Liver (tissue), 9 donors: ENCODE data around the gene SPP1. TPM values are rescaled to one million over a fixed set of nuclear protein-coding genes. Genes with fewer than 3 reads are reported as not detected.

Experiments used
- DNase-seq: peaks from one replicate; pipeline ENCODE4 v3.0.0-alpha.2; 2017; ENCODE audit warnings: low spot score
- H3K27ac ChIP-seq, 2 donors: one replicate each; pipeline ENCODE4 v1.7.0; 2013; ENCODE audit warnings: inconsistent platforms in 2 of 2, low read length in 2 of 2, control low read depth in 1 of 2, low read depth in 1 of 2, mild to moderate bottlenecking in 1 of 2
- H3K27me3 ChIP-seq, 4 donors: one replicate each; pipeline versions ENCODE4 v1.6.1 to v1.7.0; 2013; ENCODE audit warnings: low read length in 3 of 4, inconsistent platforms in 1 of 4, mild to moderate bottlenecking in 1 of 4, moderate library complexity in 1 of 4; ENCODE audit not compliant: control insufficient read depth in 4 of 4, insufficient read depth in 4 of 4
- H3K36me3 ChIP-seq, 4 donors: one replicate each; pipeline versions ENCODE4 v1.6.1 to v1.7.0; 2013; ENCODE audit warnings: low read length in 3 of 4, mild to moderate bottlenecking in 3 of 4, low read depth in 1 of 4, moderate library complexity in 1 of 4; ENCODE audit not compliant: control insufficient read depth in 4 of 4, insufficient read depth in 3 of 4
- H3K4me1 ChIP-seq, 4 donors: one replicate each; pipeline versions ENCODE4 v1.6.1 to v1.7.0; 2013; ENCODE audit warnings: low read length in 3 of 4, mild to moderate bottlenecking in 3 of 4, moderate library complexity in 1 of 4; ENCODE audit not compliant: control insufficient read depth in 4 of 4, insufficient read depth in 4 of 4
- H3K4me3 ChIP-seq, 3 donors: one replicate each; pipeline versions ENCODE4 v1.6.1 to v1.7.0; 2013; ENCODE audit warnings: low read length in 3 of 3, control low read depth in 1 of 3, low read depth in 1 of 3, mild to moderate bottlenecking in 1 of 3
- H3K9ac ChIP-seq, 2 donors: one replicate each; pipeline ENCODE4 v1.7.0; 2013; ENCODE audit warnings: low read length in 2 of 2, mild to moderate bottlenecking in 2 of 2, moderate library complexity in 2 of 2, control low read depth in 1 of 2, low read depth in 1 of 2
- H3K9me3 ChIP-seq, 4 donors: one replicate each; pipeline versions ENCODE4 v1.6.1 to v1.7.0; 2013; ENCODE audit warnings: low read length in 3 of 4; ENCODE audit not compliant: control insufficient read depth in 4 of 4
- FOXA1 ChIP-seq: IDR thresholded peaks from 2 replicates; pipeline ENCODE4 v1.6.1; 2016; ENCODE audit warnings: antibody characterized with exemption
- FOXA2 ChIP-seq: IDR thresholded peaks from 2 replicates; pipeline ENCODE4 v1.6.1; 2016; ENCODE audit warnings: antibody characterized with exemption
- GABPA ChIP-seq, 2 donors: IDR thresholded peaks in 1 of 2; conservative IDR thresholded peaks in 1 of 2; 2 replicates each; pipeline ENCODE4 v1.6.1; 2016; ENCODE audit warnings: antibody characterized with exemption in 2 of 2, mild to moderate bottlenecking in 1 of 2, moderate library complexity in 1 of 2
- HNF4A ChIP-seq, 2 donors: conservative IDR thresholded peaks; 2 replicates each; pipeline ENCODE4 v1.6.1; 2016; ENCODE audit warnings: antibody characterized with exemption in 2 of 2, mild to moderate bottlenecking in 2 of 2
- HNF4G ChIP-seq: IDR thresholded peaks from 2 replicates; pipeline ENCODE4 v1.6.1; 2016; ENCODE audit warnings: antibody characterized with exemption
- JUND ChIP-seq, 2 donors: IDR thresholded peaks; 2 replicates each; pipeline ENCODE4 v1.6.1; 2016; ENCODE audit warnings: antibody characterized with exemption in 2 of 2
- NR2F2 ChIP-seq: IDR thresholded peaks from 2 replicates; pipeline ENCODE4 v1.6.1; 2016; ENCODE audit warnings: antibody characterized with exemption
- RAD21 ChIP-seq, 2 donors: IDR thresholded peaks; 2 replicates each; pipeline ENCODE4 v1.6.1; 2016; ENCODE audit warnings: antibody characterized with exemption in 2 of 2, mild to moderate bottlenecking in 2 of 2
- RXRA ChIP-seq, 2 donors: IDR thresholded peaks; 2 replicates each; pipeline ENCODE4 v1.6.1; 2017 to 2018; ENCODE audit warnings: antibody characterized with exemption in 2 of 2, mild to moderate bottlenecking in 1 of 2
- SP1 ChIP-seq: IDR thresholded peaks from 2 replicates; pipeline ENCODE4 v1.6.1; 2018; ENCODE audit warnings: antibody characterized with exemption, mild to moderate bottlenecking
- YY1 ChIP-seq: IDR thresholded peaks from 2 replicates; pipeline ENCODE4 v1.6.1; 2016; ENCODE audit warnings: antibody characterized with exemption, mild to moderate bottlenecking
- WGBS: extraction: QIAGEN DNeasy Blood & Tissue Kit; methylation state at CpG from one replicate; pipeline ENCODE4 v1.1.7; 2013; 5-methylcytosine and 5-hydroxymethylcytosine counted together
- polyA plus RNA-seq, 2 donors: library from polyadenylated mRNA; stranded (reverse) in 1 of 2; unstranded in 1 of 2; fragments of 200-250 nt in 1 of 2; fragments of >200 nt in 1 of 2; fragmentation: Nextera tagmentation in 1 of 2; extraction: Ambion mirVana in 1 of 2; gene quantifications; one replicate each; pipeline versions ENCODE4 v1.2.1 to v1.2.3, GENCODE V29; 2013 to 2015
- total RNA-seq, 2 donors: library from RNA; depleted of rRNA; stranded (reverse); fragments of >200 nt; gene quantifications; one replicate each; pipeline ENCODE4 v1.2.3, GENCODE V29; 2014
- TF ChIP-seq, protein P1 (sequence below): IDR thresholded peaks from 2 replicates; pipeline ENCODE4 v1.6.1; 2016; ENCODE audit warnings: antibody characterized with exemption
- TF ChIP-seq, protein P2 (sequence below): IDR thresholded peaks from 2 replicates; pipeline ENCODE4 v1.6.1; 2016; ENCODE audit warnings: antibody characterized with exemption, mild to moderate bottlenecking
- TF ChIP-seq, protein P3 (sequence below): fragments of 150-350 bp; IDR thresholded peaks from 2 replicates; pipeline ENCODE4 v1.5.1; 2017; ENCODE audit warnings: improper control_type of control experiment, low read depth, low read length; ENCODE audit not compliant: missing input control
- TF ChIP-seq, protein P4 (sequence below): IDR thresholded peaks from 2 replicates; pipeline ENCODE4 v1.6.1; 2016; ENCODE audit warnings: antibody characterized with exemption
- TF ChIP-seq, protein P5 (sequence below): IDR thresholded peaks from 2 replicates; pipeline ENCODE4 v1.6.1; 2016; ENCODE audit warnings: antibody characterized with exemption
- donor health status: healthy.
- donor health status: healthy.
- donor health status: healthy.
- donor health status: healthy.
- donor health status: healthy.

The SPP1 gene
- total and polyA plus RNA-seq, 4 donors, result 10.5 to 80.2 (median 27.5) TPM

DNA sequence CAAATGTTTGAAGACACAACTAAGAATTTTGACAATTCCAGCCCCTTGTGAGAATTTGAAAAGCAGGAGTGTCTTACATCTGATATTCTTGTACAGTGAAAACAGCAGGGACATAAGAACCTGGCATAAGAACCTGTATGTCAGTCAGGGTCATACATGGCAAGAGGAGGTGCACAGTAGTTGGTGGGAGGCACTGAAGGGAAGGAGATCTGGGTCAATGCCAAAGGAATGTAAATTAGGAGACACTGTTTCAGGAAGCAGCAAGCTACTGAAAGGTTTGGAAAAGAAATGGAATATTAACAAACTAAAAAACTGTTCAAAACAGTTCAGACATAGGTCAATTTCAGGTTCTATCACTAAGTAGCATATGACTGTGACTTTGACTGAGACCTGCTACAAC lies 25.0 kb upstream of the SPP1 start (continued):
- TF ChIP-seq, protein P1, sequence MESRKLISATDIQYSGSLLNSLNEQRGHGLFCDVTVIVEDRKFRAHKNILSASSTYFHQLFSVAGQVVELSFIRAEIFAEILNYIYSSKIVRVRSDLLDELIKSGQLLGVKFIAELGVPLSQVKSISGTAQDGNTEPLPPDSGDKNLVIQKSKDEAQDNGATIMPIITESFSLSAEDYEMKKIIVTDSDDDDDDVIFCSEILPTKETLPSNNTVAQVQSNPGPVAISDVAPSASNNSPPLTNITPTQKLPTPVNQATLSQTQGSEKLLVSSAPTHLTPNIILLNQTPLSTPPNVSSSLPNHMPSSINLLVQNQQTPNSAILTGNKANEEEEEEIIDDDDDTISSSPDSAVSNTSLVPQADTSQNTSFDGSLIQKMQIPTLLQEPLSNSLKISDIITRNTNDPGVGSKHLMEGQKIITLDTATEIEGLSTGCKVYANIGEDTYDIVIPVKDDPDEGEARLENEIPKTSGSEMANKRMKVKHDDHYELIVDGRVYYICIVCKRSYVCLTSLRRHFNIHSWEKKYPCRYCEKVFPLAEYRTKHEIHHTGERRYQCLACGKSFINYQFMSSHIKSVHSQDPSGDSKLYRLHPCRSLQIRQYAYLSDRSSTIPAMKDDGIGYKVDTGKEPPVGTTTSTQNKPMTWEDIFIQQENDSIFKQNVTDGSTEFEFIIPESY, result no peak

DNA sequence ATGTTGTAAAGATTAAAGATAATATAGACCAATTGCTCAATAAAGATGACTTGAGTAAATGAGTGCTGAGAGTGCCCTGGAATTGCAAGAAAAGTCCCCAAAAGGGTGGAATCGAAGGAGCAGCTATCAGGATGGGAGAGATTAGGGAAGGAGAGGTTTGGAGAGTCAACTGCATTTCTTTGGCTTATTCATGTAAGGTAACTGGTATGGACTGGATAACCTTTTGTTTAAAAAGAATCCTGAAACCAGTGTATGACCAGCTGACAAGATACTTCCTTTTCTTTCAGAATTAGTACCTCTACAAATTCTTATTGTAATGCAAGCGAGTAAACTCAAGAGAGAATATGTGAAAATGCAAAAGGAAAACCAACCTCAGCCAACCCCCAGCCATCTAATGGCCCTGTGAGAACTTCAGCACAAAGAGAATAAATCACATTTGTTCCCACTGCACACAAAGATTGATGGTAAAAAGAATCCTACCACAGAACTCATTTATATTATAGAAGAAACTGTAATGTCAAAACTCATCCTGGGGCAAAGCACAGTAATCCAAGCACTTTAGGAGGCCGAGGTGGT lies 24.5 kb upstream of the SPP1 start:
- WGBS, result 81% methylated on average over 3 of the region's 3 CpGs
- no peak for DNase-seq
- H3K4me3 ChIP-seq, result no peak overlapping the region

More for the DNA sequence above, 24.5 kb upstream of the SPP1 start:
- H3K36me3 ChIP-seq, result no peaks in the 10 kb centered on the region
- H3K4me1 ChIP-seq, result no peaks in the 10 kb centered on the region
- H3K9ac ChIP-seq, result no peak overlapping the region
- TF ChIP-seq FOXA2 (no peak), FOXA1 (no peak), SP1 (no peak), NR2F2 (no peak), JUND (IDR thresholded peaks at IDR 0.05) (no peak), HNF4A (conservative IDR thresholded peaks at IDR 0.05) (no peak), RAD21 (IDR thresholded peaks at IDR 0.05) (no peak), RXRA (IDR thresholded peaks at IDR 0.05) (no peak), GABPA (IDR thresholded peaks at IDR 0.05 in 1 of 2, conservative IDR thresholded peaks at IDR 0.05 in 1 of 2) (no peak), HNF4G (no peak), YY1 (no peak)
- TF ChIP-seq, protein P2, sequence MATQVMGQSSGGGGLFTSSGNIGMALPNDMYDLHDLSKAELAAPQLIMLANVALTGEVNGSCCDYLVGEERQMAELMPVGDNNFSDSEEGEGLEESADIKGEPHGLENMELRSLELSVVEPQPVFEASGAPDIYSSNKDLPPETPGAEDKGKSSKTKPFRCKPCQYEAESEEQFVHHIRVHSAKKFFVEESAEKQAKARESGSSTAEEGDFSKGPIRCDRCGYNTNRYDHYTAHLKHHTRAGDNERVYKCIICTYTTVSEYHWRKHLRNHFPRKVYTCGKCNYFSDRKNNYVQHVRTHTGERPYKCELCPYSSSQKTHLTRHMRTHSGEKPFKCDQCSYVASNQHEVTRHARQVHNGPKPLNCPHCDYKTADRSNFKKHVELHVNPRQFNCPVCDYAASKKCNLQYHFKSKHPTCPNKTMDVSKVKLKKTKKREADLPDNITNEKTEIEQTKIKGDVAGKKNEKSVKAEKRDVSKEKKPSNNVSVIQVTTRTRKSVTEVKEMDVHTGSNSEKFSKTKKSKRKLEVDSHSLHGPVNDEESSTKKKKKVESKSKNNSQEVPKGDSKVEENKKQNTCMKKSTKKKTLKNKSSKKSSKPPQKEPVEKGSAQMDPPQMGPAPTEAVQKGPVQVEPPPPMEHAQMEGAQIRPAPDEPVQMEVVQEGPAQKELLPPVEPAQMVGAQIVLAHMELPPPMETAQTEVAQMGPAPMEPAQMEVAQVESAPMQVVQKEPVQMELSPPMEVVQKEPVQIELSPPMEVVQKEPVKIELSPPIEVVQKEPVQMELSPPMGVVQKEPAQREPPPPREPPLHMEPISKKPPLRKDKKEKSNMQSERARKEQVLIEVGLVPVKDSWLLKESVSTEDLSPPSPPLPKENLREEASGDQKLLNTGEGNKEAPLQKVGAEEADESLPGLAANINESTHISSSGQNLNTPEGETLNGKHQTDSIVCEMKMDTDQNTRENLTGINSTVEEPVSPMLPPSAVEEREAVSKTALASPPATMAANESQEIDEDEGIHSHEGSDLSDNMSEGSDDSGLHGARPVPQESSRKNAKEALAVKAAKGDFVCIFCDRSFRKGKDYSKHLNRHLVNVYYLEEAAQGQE, result no peak
- TF ChIP-seq, protein P3, sequence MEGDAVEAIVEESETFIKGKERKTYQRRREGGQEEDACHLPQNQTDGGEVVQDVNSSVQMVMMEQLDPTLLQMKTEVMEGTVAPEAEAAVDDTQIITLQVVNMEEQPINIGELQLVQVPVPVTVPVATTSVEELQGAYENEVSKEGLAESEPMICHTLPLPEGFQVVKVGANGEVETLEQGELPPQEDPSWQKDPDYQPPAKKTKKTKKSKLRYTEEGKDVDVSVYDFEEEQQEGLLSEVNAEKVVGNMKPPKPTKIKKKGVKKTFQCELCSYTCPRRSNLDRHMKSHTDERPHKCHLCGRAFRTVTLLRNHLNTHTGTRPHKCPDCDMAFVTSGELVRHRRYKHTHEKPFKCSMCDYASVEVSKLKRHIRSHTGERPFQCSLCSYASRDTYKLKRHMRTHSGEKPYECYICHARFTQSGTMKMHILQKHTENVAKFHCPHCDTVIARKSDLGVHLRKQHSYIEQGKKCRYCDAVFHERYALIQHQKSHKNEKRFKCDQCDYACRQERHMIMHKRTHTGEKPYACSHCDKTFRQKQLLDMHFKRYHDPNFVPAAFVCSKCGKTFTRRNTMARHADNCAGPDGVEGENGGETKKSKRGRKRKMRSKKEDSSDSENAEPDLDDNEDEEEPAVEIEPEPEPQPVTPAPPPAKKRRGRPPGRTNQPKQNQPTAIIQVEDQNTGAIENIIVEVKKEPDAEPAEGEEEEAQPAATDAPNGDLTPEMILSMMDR, result no peak
- TF ChIP-seq, protein P4, sequence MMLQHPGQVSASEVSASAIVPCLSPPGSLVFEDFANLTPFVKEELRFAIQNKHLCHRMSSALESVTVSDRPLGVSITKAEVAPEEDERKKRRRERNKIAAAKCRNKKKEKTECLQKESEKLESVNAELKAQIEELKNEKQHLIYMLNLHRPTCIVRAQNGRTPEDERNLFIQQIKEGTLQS, result no peak
- TF ChIP-seq, protein P5, sequence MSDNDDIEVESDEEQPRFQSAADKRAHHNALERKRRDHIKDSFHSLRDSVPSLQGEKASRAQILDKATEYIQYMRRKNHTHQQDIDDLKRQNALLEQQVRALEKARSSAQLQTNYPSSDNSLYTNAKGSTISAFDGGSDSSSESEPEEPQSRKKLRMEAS, result no peak
- TF ChIP-seq, protein P1, result no peak
- H3K27me3 ChIP-seq, result no peaks in the 10 kb centered on the region
- no peak overlapping the region for H3K27ac ChIP-seq
- H3K9me3 ChIP-seq, result no peaks in the 10 kb centered on the region
